Smooth muscle cell (in vitro differentiated cells): ENCODE data around the gene ATL3. TPM values are rescaled to one million over a fixed set of nuclear protein-coding genes. Genes with fewer than 3 reads are reported as not detected.
"Not testable (repeated sequence)": the region's sequence is repeated elsewhere in the genome, so short reads cannot be mapped to it uniquely, and the experiment has no call there.

Experiments
- DNase-seq: peaks from one replicate; lab custom pipeline; 2025; ENCODE audit not compliant: unreplicated experiment; lab: John Stamatoyannopoulos, UW
- H2AFZ ChIP-seq: fragments of 200-600 bp; sonication (generic); 2 replicates; pipeline ENCODE4 v1.6.0; 2016; ENCODE audit warnings: antibody characterized with exemption, low read depth, mild to moderate bottlenecking
- H3F3A ChIP-seq: fragments of 200-600 bp; sonication (generic); 2 replicates; pipeline ENCODE4 v1.6.0; 2017; ENCODE audit warnings: antibody characterized with exemption, low read depth
- H3K27ac ChIP-seq: fragments of 200-600 bp; sonication (generic); 2 replicates; pipeline ENCODE4 v1.5.1; 2016; ENCODE audit warnings: low read depth, mild to moderate bottlenecking
- H3K27me3 ChIP-seq: fragments of 200-600 bp; sonication (generic); 2 replicates; pipeline ENCODE4 v1.6.1; 2016; ENCODE audit warnings: low read depth, mild to moderate bottlenecking
- H3K36me3 ChIP-seq: fragments of 200-600 bp; sonication (generic); 2 replicates; pipeline ENCODE4 v1.5.1; 2016; ENCODE audit warnings: low read depth
- H3K4me1 ChIP-seq: fragments of 200-600 bp; sonication (generic); 2 replicates; pipeline ENCODE4 v1.5.1; 2016; ENCODE audit warnings: low read depth
- H3K4me2 ChIP-seq: fragments of 200-600 bp; sonication (generic); 2 replicates; pipeline ENCODE4 v1.6.0; 2016; ENCODE audit warnings: mild to moderate bottlenecking
- H3K4me3 ChIP-seq: fragments of 200-600 bp; sonication (generic); 2 replicates; pipeline ENCODE4 v1.5.1; 2016; ENCODE audit warnings: mild to moderate bottlenecking
- H3K79me2 ChIP-seq: fragments of 200-600 bp; sonication (generic); 2 replicates; pipeline ENCODE4 v1.6.0; 2016; ENCODE audit warnings: low read depth, mild to moderate bottlenecking
- H3K9ac ChIP-seq: fragments of 200-600 bp; sonication (generic); 2 replicates; pipeline ENCODE4 v1.6.0; 2016; ENCODE audit warnings: low read depth
- H3K9me3 ChIP-seq: fragments of 200-600 bp; sonication (generic); replicated peaks from 2 replicates; pipeline ENCODE4 v1.5.1; 2016; ENCODE audit warnings: low read depth
- H4K20me1 ChIP-seq: fragments of 200-600 bp; sonication (generic); 2 replicates; pipeline ENCODE4 v1.6.0; 2016; ENCODE audit warnings: low read depth
- WGBS: methylation state at CpG from one replicate; pipeline ENCODE4 v1.1.7; 2016; ENCODE audit warnings: low lambda C conversion rate; 5-methylcytosine and 5-hydroxymethylcytosine counted together
- polyA plus RNA-seq: library from polyadenylated mRNA; unstranded; fragments of >200 nt; fragmentation: Nextera tagmentation; extraction: Ambion mirVana; gene quantifications from 2 replicates; pipeline ENCODE4 v1.2.1, GENCODE V29; 2016
- total RNA-seq: library from RNA; depleted of rRNA; stranded (reverse); fragments of >200 nt; gene quantifications from 2 replicates; pipeline ENCODE4 v1.2.3, GENCODE V29; 2014
- TF ChIP-seq, protein P1 (sequence below): fragments of 200-600 bp; sonication (generic); IDR thresholded peaks from 2 replicates; pipeline ENCODE4 v1.5.1; 2017; ENCODE audit warnings: borderline replicate concordance, mild to moderate bottlenecking, antibody characterized with exemption; ENCODE audit not compliant: insufficient read depth, poor library complexity, severe bottlenecking

The ATL3 gene
- total and polyA plus RNA-seq, 2 experiments from 2014 or later = 13.0 to 32.5 TPM

DNA sequence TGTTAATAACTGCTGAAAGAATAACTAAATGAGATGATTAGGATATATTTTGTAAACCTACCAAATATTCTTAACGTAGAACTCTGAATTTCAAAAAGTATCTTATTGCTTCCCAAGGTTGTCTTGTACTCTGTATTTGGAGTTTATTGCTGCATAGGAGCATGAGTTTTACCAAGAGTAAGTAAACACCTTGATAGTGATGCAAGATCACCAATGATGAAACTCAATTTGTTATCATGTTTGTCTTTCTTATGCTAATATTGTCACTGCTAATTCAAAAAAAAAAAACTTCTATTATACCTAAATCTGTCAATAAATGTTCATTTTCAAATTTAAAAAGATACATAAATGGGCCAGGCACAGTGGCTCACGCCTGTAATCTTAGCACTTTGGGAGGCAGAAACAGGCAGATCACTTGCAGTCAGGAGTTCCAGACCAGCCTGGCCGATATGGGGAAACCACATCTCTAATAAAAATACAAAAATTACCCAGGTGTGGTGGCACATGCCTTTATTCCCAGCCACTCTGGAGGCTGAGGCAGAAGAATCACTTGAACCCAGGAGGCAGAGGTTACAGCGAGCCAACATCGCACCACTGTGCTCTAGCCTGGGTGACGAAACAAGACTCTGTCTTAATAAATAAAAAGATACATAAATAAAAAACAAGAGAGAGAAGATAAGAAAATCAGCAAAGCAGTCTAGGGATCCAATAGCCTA, 84.6 kb downstream of the ATL3 start:
- Histone ChIP-seq H3K9me3 (no peaks in the 10 kb centered on the region), H2AFZ (no peak overlapping the region), H3K4me3 (no peak overlapping the region), H4K20me1 (no peaks in the 10 kb centered on the region), H3K36me3 (no peaks in the 10 kb centered on the region), H3K79me2 (no peaks in the 10 kb centered on the region), H3K9ac (no peak overlapping the region), H3K4me2 (no peak overlapping the region), H3K4me1 (no peaks in the 10 kb centered on the region), H3K27ac (no peak overlapping the region), H3F3A (no peaks in the 10 kb centered on the region), H3K27me3 (no peaks in the 10 kb centered on the region)
- 93% methylated on average over 6 of the region's 6 CpGs for WGBS
- TF ChIP-seq, protein P1, sequence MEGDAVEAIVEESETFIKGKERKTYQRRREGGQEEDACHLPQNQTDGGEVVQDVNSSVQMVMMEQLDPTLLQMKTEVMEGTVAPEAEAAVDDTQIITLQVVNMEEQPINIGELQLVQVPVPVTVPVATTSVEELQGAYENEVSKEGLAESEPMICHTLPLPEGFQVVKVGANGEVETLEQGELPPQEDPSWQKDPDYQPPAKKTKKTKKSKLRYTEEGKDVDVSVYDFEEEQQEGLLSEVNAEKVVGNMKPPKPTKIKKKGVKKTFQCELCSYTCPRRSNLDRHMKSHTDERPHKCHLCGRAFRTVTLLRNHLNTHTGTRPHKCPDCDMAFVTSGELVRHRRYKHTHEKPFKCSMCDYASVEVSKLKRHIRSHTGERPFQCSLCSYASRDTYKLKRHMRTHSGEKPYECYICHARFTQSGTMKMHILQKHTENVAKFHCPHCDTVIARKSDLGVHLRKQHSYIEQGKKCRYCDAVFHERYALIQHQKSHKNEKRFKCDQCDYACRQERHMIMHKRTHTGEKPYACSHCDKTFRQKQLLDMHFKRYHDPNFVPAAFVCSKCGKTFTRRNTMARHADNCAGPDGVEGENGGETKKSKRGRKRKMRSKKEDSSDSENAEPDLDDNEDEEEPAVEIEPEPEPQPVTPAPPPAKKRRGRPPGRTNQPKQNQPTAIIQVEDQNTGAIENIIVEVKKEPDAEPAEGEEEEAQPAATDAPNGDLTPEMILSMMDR = no peak
- DNase-seq = no peak

DNA sequence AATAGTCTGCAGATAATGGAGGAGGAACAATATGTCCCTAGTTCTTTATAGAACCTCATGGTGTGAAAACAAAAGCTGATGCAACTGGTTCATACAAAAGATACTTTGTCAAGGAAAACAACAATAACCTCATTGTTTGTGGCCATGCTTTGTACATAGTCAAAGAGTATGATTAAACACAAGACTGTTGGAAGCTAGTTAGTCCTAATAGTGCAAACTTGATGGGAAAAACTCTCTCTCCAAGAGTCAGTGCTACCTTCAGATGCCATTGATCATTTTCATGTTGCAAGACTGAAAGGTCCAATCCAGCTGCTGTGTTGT, 87.9 kb downstream of the ATL3 start:
- Histone ChIP-seq H4K20me1 (no peaks in the 10 kb centered on the region), H3K27ac (no peak overlapping the region), H3K27me3 (no peaks in the 10 kb centered on the region), H3F3A (no peaks in the 10 kb centered on the region), H3K36me3 (no peaks in the 10 kb centered on the region), H3K9me3 (no peaks in the 10 kb centered on the region), H3K4me3 (no peak overlapping the region), H3K9ac (no peak overlapping the region), H3K4me2 (no peak overlapping the region), H3K4me1 (no peaks in the 10 kb centered on the region), H3K79me2 (no peaks in the 10 kb centered on the region), H2AFZ (no peak overlapping the region)
- no peak for DNase-seq
- TF ChIP-seq, protein P1 = no peak

- not testable (repeated sequence) for H2AFZ ChIP-seq, H3F3A ChIP-seq, DNase-seq, H3K27ac ChIP-seq, H3K36me3 ChIP-seq, H3K4me2 ChIP-seq, H3K9me3 ChIP-seq, H4K20me1 ChIP-seq, H3K4me3 ChIP-seq, H3K9ac ChIP-seq, H3K79me2 ChIP-seq, H3K4me1 ChIP-seq, H3K27me3 ChIP-seq
- WGBS = 68% methylated on average over 7 of the region's 7 CpGs
Measured at GRCh38 chr11:63581224-63581623, 90.0 kb downstream of the ATL3 start.

- not testable (repeated sequence) for H3K36me3 ChIP-seq, H3K27ac ChIP-seq, DNase-seq, H3K4me1 ChIP-seq, H3F3A ChIP-seq, H3K79me2 ChIP-seq, H3K4me2 ChIP-seq, H3K9ac ChIP-seq, H3K9me3 ChIP-seq, H2AFZ ChIP-seq, H4K20me1 ChIP-seq, H3K27me3 ChIP-seq, H3K4me3 ChIP-seq
- 76% methylated on average over 3 of the region's 3 CpGs for WGBS
Measured at GRCh38 chr11:63578882-63579281, 92.3 kb downstream of the ATL3 start.
